Suprapubic skin (tissue), 4 donors: Measurements from ENCODE around the gene PUSL1.

Experiments
- CTCF ChIP-seq, 2 donors: fragments of 200-600 bp in 1 of 2; fragments of 450-650 bp in 1 of 2; sonication (generic) in 1 of 2; IDR thresholded peaks; one replicate each; pipeline ENCODE4 v1.5.1; 2016 to 2019; ENCODE audit warnings: antibody characterized with exemption in 2 of 2, mild to moderate bottlenecking in 1 of 2, moderate library complexity in 1 of 2
- EP300 ChIP-seq: sonication (generic); formaldehyde crosslinking; IDR thresholded peaks from one replicate; pipeline ENCODE4 v1.6.1; 2017; ENCODE audit warnings: antibody characterized with exemption
- POLR2A ChIP-seq, 2 donors: fragments of 450-650 bp; IDR thresholded peaks; one replicate each; pipeline ENCODE4 v1.6.1; 2017; ENCODE audit warnings: antibody characterized with exemption in 2 of 2, mild to moderate bottlenecking in 2 of 2, moderate library complexity in 2 of 2
- POLR2AphosphoS5 ChIP-seq, 3 donors: sonication (generic); formaldehyde crosslinking; IDR thresholded peaks; one replicate each; pipeline ENCODE4 v1.6.1; 2017; ENCODE audit warnings: antibody characterized with exemption in 3 of 3

DNA sequence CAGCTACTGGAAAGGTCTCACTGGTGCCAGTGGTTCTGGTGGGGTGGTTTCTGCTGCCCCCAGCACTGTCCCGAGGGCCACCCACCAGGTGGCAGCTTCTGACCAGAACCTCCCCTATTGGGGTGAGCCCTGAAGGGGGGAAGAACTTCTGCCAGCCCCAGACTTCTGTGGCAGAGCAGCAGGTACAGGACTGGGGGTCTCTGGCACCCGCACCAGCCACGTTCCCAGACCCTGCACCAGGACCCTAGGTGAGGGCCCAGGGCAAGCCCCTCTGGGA, 1.6 kb downstream of the PUSL1 start:
- TF ChIP-seq POLR2AphosphoS5 (IDR thresholded peaks at IDR 0.05) (no peak), CTCF (IDR thresholded peaks at IDR 0.05) (no peak), POLR2A (IDR thresholded peaks at IDR 0.05) (no peak), EP300 (no peak)
